GM10248 (cell line): ENCODE data around the gene RBBP5.

Experiments
- CTCF ChIA-PET: fragments of 300-600 bp; sonication (Branson Sonifier 250); formaldehyde crosslinking; extraction: SDS; loops from one replicate; lab custom pipeline; 2021; ENCODE audit warnings: antibody characterized with exemption; lab: Yijun Ruan, JAX
- POLR2A ChIA-PET: fragments of 350-650 bp; sonication (Branson Sonifier 250); formaldehyde crosslinking; extraction: SDS; loops from one replicate; lab custom pipeline; 2020; ENCODE audit warnings: antibody characterized with exemption; lab: Yijun Ruan, JAX
- DNase-seq: peaks from one replicate; pipeline ENCODE4 v3.0.0; 2012; ENCODE audit errors: extremely low spot score
- CTCF ChIP-seq: IDR thresholded peaks from 2 replicates; pipeline ENCODE4 v1.5.1; 2012; ENCODE audit warnings: mild to moderate bottlenecking, low read depth; ENCODE audit errors: extremely low read depth, missing control alignments, control extremely low read depth

RBBP5 gene

GRCh38 chr1:205098242-205098641 lies 23.5 kb downstream of the RBBP5 start:
- ChIA-PET CTCF (interaction anchor here (1.0 to 1.9 kb wide), 3 partner anchors 9 to 23 kb away, joined by 4 read pairs; no protein-coding TSS in a partner anchor), POLR2A (no interaction called here)
- no peak for DNase-seq
- TF ChIP-seq CTCF: no peak

GRCh38 chr1:205095422-205095821 lies 26.4 kb downstream of the RBBP5 start:
- TF ChIP-seq CTCF: no peak
- DNase-seq: no peak
- CTCF ChIA-PET: interaction anchor here (1.3 kb wide), 1 partner anchor 178 kb away, joined by 3 read pairs; no protein-coding TSS in a partner anchor
- POLR2A ChIA-PET: no interaction called here

- no peak for DNase-seq
- POLR2A ChIA-PET: no interaction called here
- CTCF ChIA-PET: interaction anchor here (1.2 to 3.5 kb wide), 5 partner anchors 18 to 234 kb away, joined by 3 to 11 read pairs (median 5); partner anchors contain the start of gene RBBP5
- no peak for TF ChIP-seq CTCF
Observed at GRCh38 chr1:205091043-205091740, 30.6 kb downstream of the RBBP5 start.

- DNase-seq: no peak
- ChIA-PET POLR2A (no interaction called here), CTCF (interaction anchor here (0.8 to 3.5 kb wide), 5 partner anchors 8 to 168 kb away, joined by 3 to 11 read pairs (median 4); no protein-coding TSS in a partner anchor)
- no peak for TF ChIP-seq CTCF
Observed at GRCh38 chr1:205088341-205088740, 33.4 kb downstream of the RBBP5 start.

- ChIA-PET CTCF (interaction anchor here (0.8 to 2.3 kb wide), 6 partner anchors 9 to 518 kb away, joined by 3 to 14 read pairs (median 4); no protein-coding TSS in a partner anchor), POLR2A (no interaction called here)
- TF ChIP-seq CTCF: no peak
- no peak for DNase-seq
Observed at GRCh38 chr1:205084360-205084759, 37.4 kb downstream of the RBBP5 start, which contains the start of gene TMEM81. Gene TMEM81, minus strand, starts transcription at chr1:205084460. Its CDS starts 140 bp downstream, at chr1:205084320.

GRCh38 chr1:205082431-205082830 lies 39.3 kb downstream of the RBBP5 start:
- POLR2A ChIA-PET: no interaction called here

More at GRCh38 chr1:205082431-205082830, 39.3 kb downstream of the RBBP5 start:
- TF ChIP-seq CTCF: no peak
- CTCF ChIA-PET: interaction anchor here (0.9 to 2.3 kb wide), 8 partner anchors 10 to 174 kb away, joined by 3 to 14 read pairs (median 4); no protein-coding TSS in a partner anchor
- no peak for DNase-seq
